ENCODE measurements around the gene SGIP1.

- TF ChIP-seq CTCF (IDR thresholded peaks at IDR 0.05), result no peak
- TF ChIP-seq ZFX (IDR thresholded peaks at IDR 0.05; ENCODE audit: borderline replicate concordance), result no peak
Measured at GRCh38 chr1:66552829-66553228, 18.9 kb downstream of the SGIP1 start.

Data from 22Rv1 (cell line).